Measurements from ENCODE around the gene LMOD1. TPM values are rescaled to one million over a fixed set of nuclear protein-coding genes. Genes with fewer than 3 reads are reported as not detected.

The LMOD1 gene
- total and polyA plus RNA-seq, 2 donors (not counting 3 experiments of a cell fraction or from before 2014, with no cell fraction given) = 0.19 to 0.33 TPM

GRCh38 chr1:201966171-201966570 is 19.8 kb upstream of the LMOD1 start:
- peaks cover 18 to 24% of the 10 kb centered on the region in 2 experiments for H3K36me3 ChIP-seq (ENCODE audit: control insufficient read depth in 2 of 2, extremely low read depth in 1 of 2, insufficient read depth in 2 of 2, low read length in 2 of 2)
- no peak overlapping the region for H3K4me3 ChIP-seq (replicated peaks in 1 of 3; ENCODE audit: insufficient read depth in 1 of 3, low read depth in 1 of 3, low read length in 3 of 3)
- H4K20me1 ChIP-seq (replicated peaks; ENCODE audit: control insufficient read depth, extremely low read depth, insufficient read depth, low read length) = no peaks in the 10 kb centered on the region
- intact Hi-C loops (cut with micrococcal nuclease) = no loop called here
- no peak overlapping the region for H3K4me2 ChIP-seq (ENCODE audit: insufficient read depth, low read length)
- H2AFZ ChIP-seq (ENCODE audit: low read depth, low read length) = no peak overlapping the region
- peaks cover 5% of the 10 kb centered on the region for H3K79me2 ChIP-seq (ENCODE audit: control insufficient read depth, insufficient read depth, low read length)
- FAIRE-seq (no peak), DNase-seq (ENCODE audit: low read depth, low spot score) (no peak)
- ChIA-PET CTCF (interaction anchor here (0.7 to 15.9 kb wide), 2 partner anchors 70 to 88 kb away, joined by 3 to 577 read pairs; no protein-coding TSS in a partner anchor), POLR2A (no interaction called here)
- BruUV-seq (replicated peaks) = no TSS peak
- no peaks in the 10 kb centered on the region for H3K4me1 ChIP-seq (ENCODE audit: control insufficient read depth, extremely low read depth, insufficient read depth, low read length)
- H3K27me3 ChIP-seq (ENCODE audit: control insufficient read depth in 2 of 2, insufficient read depth in 2 of 2, low read length in 2 of 2) = no peaks in the 10 kb centered on the region
- dilution Hi-C loops (cut with MboI; ENCODE audit: extremely low pct_ligation_motif_present, low sequenced_read_pairs) = no loop called here
- TF ChIP-seq FOS (IDR thresholded peaks at IDR 0.05; ENCODE audit: borderline replicate concordance, insufficient read depth, low read length) (no peak), GATA2 (IDR thresholded peaks at IDR 0.05; ENCODE audit: insufficient read depth, insufficient read length, low read depth, low read length) (no peak)
- H3K27ac ChIP-seq (ENCODE audit: insufficient read depth, low read depth, low read length) = no peak overlapping the region
- H3K9me3 ChIP-seq (replicated peaks; ENCODE audit: control insufficient read depth, insufficient read depth, low read length) = no peaks in the 10 kb centered on the region
- H3K9ac ChIP-seq (replicated peaks; ENCODE audit: extremely low read depth, insufficient read depth, low read length) = no peak overlapping the region
- H3K9me1 ChIP-seq (replicated peaks; ENCODE audit: control insufficient read depth, extremely low read depth, insufficient read depth, low read length) = no peaks in the 10 kb centered on the region

- Histone ChIP-seq H3K27ac (ENCODE audit: insufficient read depth, low read depth, low read length) (no peak overlapping the region), H3K79me2 (ENCODE audit: control insufficient read depth, insufficient read depth, low read length) (peaks cover 5% of the 10 kb centered on the region), H3K27me3 (ENCODE audit: control insufficient read depth in 2 of 2, insufficient read depth in 2 of 2, low read length in 2 of 2) (no peaks in the 10 kb centered on the region), H3K9me3 (replicated peaks; ENCODE audit: control insufficient read depth, insufficient read depth, low read length) (no peaks in the 10 kb centered on the region), H3K9me1 (replicated peaks; ENCODE audit: control insufficient read depth, extremely low read depth, insufficient read depth, low read length) (no peaks in the 10 kb centered on the region), H3K4me3 (replicated peaks in 1 of 3; ENCODE audit: insufficient read depth in 1 of 3, low read depth in 1 of 3, low read length in 3 of 3) (no peak overlapping the region), H3K4me1 (ENCODE audit: control insufficient read depth, extremely low read depth, insufficient read depth, low read length) (no peaks in the 10 kb centered on the region), H3K9ac (replicated peaks; ENCODE audit: extremely low read depth, insufficient read depth, low read length) (no peak overlapping the region), H4K20me1 (replicated peaks; ENCODE audit: control insufficient read depth, extremely low read depth, insufficient read depth, low read length) (no peaks in the 10 kb centered on the region), H3K36me3 (ENCODE audit: control insufficient read depth in 2 of 2, extremely low read depth in 1 of 2, insufficient read depth in 2 of 2, low read length in 2 of 2) (peaks cover 16 to 18% of the 10 kb centered on the region in 2 experiments), H3K4me2 (ENCODE audit: insufficient read depth, low read length) (no peak overlapping the region), H2AFZ (ENCODE audit: low read depth, low read length) (no peak overlapping the region)
- dilution Hi-C loops (cut with MboI; ENCODE audit: extremely low pct_ligation_motif_present, low sequenced_read_pairs) (no loop called here), intact Hi-C loops (cut with micrococcal nuclease) (no loop called here)
- no TSS peak for BruUV-seq (replicated peaks)
- DNase-seq (ENCODE audit: low read depth, low spot score) (no peak), FAIRE-seq (no peak)
- TF ChIP-seq MYC (IDR thresholded peaks at IDR 0.05; ENCODE audit: low read depth, low read length) = no peak
- no peak for TF ChIP-seq JUN (IDR thresholded peaks at IDR 0.05; ENCODE audit: borderline replicate concordance, insufficient read depth, insufficient read length, low read depth)
- TF ChIP-seq POLR2AphosphoS5 (IDR thresholded peaks at IDR 0.05; ENCODE audit: insufficient read depth, low read depth, low read length) = no peak
- TF ChIP-seq CTCF (IDR thresholded peaks at IDR 0.05; ENCODE audit: extremely low read depth in 1 of 2, insufficient read depth in 1 of 2, low read depth in 1 of 2, low read length in 2 of 2) = no peak
- TF ChIP-seq EZH2 (IDR thresholded peaks at IDR 0.05; ENCODE audit: borderline replicate concordance, low read depth, low read length, severe bottlenecking) = no peak
- TF ChIP-seq FOS (IDR thresholded peaks at IDR 0.05; ENCODE audit: borderline replicate concordance, insufficient read depth, low read length) = no peak
- TF ChIP-seq POLR2A (IDR thresholded peaks at IDR 0.05; ENCODE audit: low read depth, low read length) = no peak
- TF ChIP-seq GATA2 (IDR thresholded peaks at IDR 0.05; ENCODE audit: insufficient read depth, insufficient read length, low read depth, low read length) = no peak
- no peak for TF ChIP-seq MAX (IDR thresholded peaks at IDR 0.05; ENCODE audit: insufficient read depth, insufficient read length)
- ChIA-PET CTCF (interaction anchor here (1.1 to 15.9 kb wide), 4 partner anchors 8 to 86 kb away, joined by 3 to 577 read pairs (median 3); no protein-coding TSS in a partner anchor), POLR2A (interaction anchor here (1.0 to 1.7 kb wide), 2 partner anchors 60 to 68 kb away, joined by 4 read pairs; no protein-coding TSS in a partner anchor)
Measured at GRCh38 chr1:201964261-201964660, 17.9 kb upstream of the LMOD1 start.

Data from endothelial cell of umbilical vein (primary cell).